Measurements from ENCODE around the gene INPP5B.
"Not testable (repeated sequence)": the region's sequence is repeated elsewhere in the genome, so short reads cannot be mapped to it uniquely, and the experiment has no call there.

Gene INPP5B

GRCh38 chr1:37946703-37947360, at the start of gene INPP5B:
INPP5B (minus strand) TSS chr1:37947053; CDS start chr1:37946308, 745 bp downstream.
- DNase-seq = peak; percentile 92

- DNase-seq = no peak
Measured at GRCh38 chr1:37995751-37996345, 49.0 kb upstream of the INPP5B start.

- DNase-seq = no peak
Measured at GRCh38 chr1:37994886-37995566, 48.2 kb upstream of the INPP5B start.

- peak; percentile 52 for DNase-seq
Measured at GRCh38 chr1:37989361-37989930, 42.6 kb upstream of the INPP5B start.

GRCh38 chr1:37987679-37988078, 40.8 kb upstream of the INPP5B start:
- DNase-seq = no peak

- no peak for DNase-seq
Measured at GRCh38 chr1:37983546-37983945, 36.7 kb upstream of the INPP5B start.

GRCh38 chr1:37978541-37978940, 31.7 kb upstream of the INPP5B start:
- no peak for DNase-seq

GRCh38 chr1:37975083-37975482, 28.2 kb upstream of the INPP5B start:
- peak; percentile 61 for DNase-seq

GRCh38 chr1:37974567-37974966, 27.7 kb upstream of the INPP5B start:
- no peak for DNase-seq

GRCh38 chr1:37973684-37974083, 26.8 kb upstream of the INPP5B start:
- DNase-seq = not testable (repeated sequence)

- no peak for DNase-seq
Measured at GRCh38 chr1:37965301-37965700, 18.4 kb upstream of the INPP5B start.

GRCh38 chr1:37964106-37964505, 17.3 kb upstream of the INPP5B start:
- DNase-seq = not testable (repeated sequence)

GRCh38 chr1:37958690-37959089, 11.8 kb upstream of the INPP5B start:
- DNase-seq = no peak

- no peak for DNase-seq
Measured at GRCh38 chr1:37955685-37956084, 8.8 kb upstream of the INPP5B start.

- peak; percentile 46 for DNase-seq
Measured at GRCh38 chr1:37954316-37954971, 7.6 kb upstream of the INPP5B start.

GRCh38 chr1:37952738-37953137, 5.9 kb upstream of the INPP5B start:
- peak; percentile 31 for DNase-seq

- DNase-seq = no peak
Measured at GRCh38 chr1:37951783-37952624, 5.2 kb upstream of the INPP5B start.

GRCh38 chr1:37951041-37951782, 4.4 kb upstream of the INPP5B start:
- no peak for DNase-seq

GRCh38 chr1:37949524-37950152, 2.8 kb upstream of the INPP5B start:
- DNase-seq = no peak

- no peak for DNase-seq
Measured at GRCh38 chr1:37948841-37949240, 2.0 kb upstream of the INPP5B start.

- no peak for DNase-seq
Measured at GRCh38 chr1:37948166-37948565, 1.3 kb upstream of the INPP5B start.

Measured in NCI-H82 (cell line).